Measurements from ENCODE around the gene IL1R2. TPM values are rescaled to one million over a fixed set of nuclear protein-coding genes. Genes with fewer than 3 reads are reported as not detected.

The IL1R2 gene
- total RNA-seq, 2 experiments from 2014 or later, result 10.3 to 10.5 TPM

- CTCF ChIA-PET, result interaction anchor here (0.8 to 1.8 kb wide), 2 partner anchors 20 to 155 kb away, joined by 3 to 5 read pairs; no protein-coding TSS in a partner anchor
- Mint-ChIP-seq H3K36me3 (ENCODE audit: low read depth) (no peaks in the 10 kb centered on the region), H3K9me3 (no peaks in the 10 kb centered on the region), H3K27me3 (ENCODE audit: low read depth) (peaks cover 5% of the 10 kb centered on the region), H3K27ac (no peak overlapping the region), H3K4me3 (no peak overlapping the region), H3K4me1 (ENCODE audit: low read depth) (peaks cover 17% of the 10 kb centered on the region)
- DNase-seq, result no peak
- intact Hi-C loops (cut with micrococcal nuclease), result no loop called here
Measured at GRCh38 chr2:102040229-102040628, 48.5 kb downstream of the IL1R2 start.

- CTCF ChIA-PET, result interaction anchor here (0.7 kb wide), 1 partner anchor 662 kb away, joined by 3 read pairs; no protein-coding TSS in a partner anchor
- H3K4me1 Mint-ChIP-seq (ENCODE audit: low read depth), result peaks cover 17% of the 10 kb centered on the region
- no peak for DNase-seq
- no peak overlapping the region for H3K4me3 Mint-ChIP-seq
- H3K36me3 Mint-ChIP-seq (ENCODE audit: low read depth), result no peaks in the 10 kb centered on the region
- intact Hi-C loops (cut with micrococcal nuclease), result no loop called here
- H3K27ac Mint-ChIP-seq, result no peak overlapping the region
- H3K9me3 Mint-ChIP-seq, result no peaks in the 10 kb centered on the region
- H3K27me3 Mint-ChIP-seq (ENCODE audit: low read depth), result peaks cover 12% of the 10 kb centered on the region
Measured at GRCh38 chr2:102041351-102041750, 49.6 kb downstream of the IL1R2 start.

- no peaks in the 10 kb centered on the region for H3K36me3 Mint-ChIP-seq (ENCODE audit: low read depth)
- peaks cover 18% of the 10 kb centered on the region for H3K27me3 Mint-ChIP-seq (ENCODE audit: low read depth)
- CTCF ChIA-PET, result interaction anchor here (0.5 kb wide), 1 partner anchor 20 kb away, joined by 3 read pairs; no protein-coding TSS in a partner anchor
- no peak overlapping the region for H3K27ac Mint-ChIP-seq
- H3K4me1 Mint-ChIP-seq (ENCODE audit: low read depth), result peaks cover 17% of the 10 kb centered on the region
- H3K9me3 Mint-ChIP-seq, result peaks cover under 1% of the 10 kb centered on the region
- DNase-seq, result no peak
- no peak overlapping the region for H3K4me3 Mint-ChIP-seq
- intact Hi-C loops (cut with micrococcal nuclease), result no loop called here
Measured at GRCh38 chr2:102042196-102043081, 50.7 kb downstream of the IL1R2 start.

GRCh38 chr2:102043560-102043959, 51.8 kb downstream of the IL1R2 start:
- H3K4me3 Mint-ChIP-seq, result no peak overlapping the region
- DNase-seq, result no peak
- H3K27ac Mint-ChIP-seq, result no peak overlapping the region
- no peaks in the 10 kb centered on the region for H3K36me3 Mint-ChIP-seq (ENCODE audit: low read depth)
- peaks cover 3% of the 10 kb centered on the region for H3K9me3 Mint-ChIP-seq
- peaks cover 19% of the 10 kb centered on the region for H3K27me3 Mint-ChIP-seq (ENCODE audit: low read depth)
- intact Hi-C loops (cut with micrococcal nuclease), result no loop called here
- CTCF ChIA-PET, result no interaction called here
- peaks cover 17% of the 10 kb centered on the region for H3K4me1 Mint-ChIP-seq (ENCODE audit: low read depth)

GRCh38 chr2:102044235-102044896, 52.6 kb downstream of the IL1R2 start:
- intact Hi-C loops (cut with micrococcal nuclease), result no loop called here
- Mint-ChIP-seq H3K27ac (no peak overlapping the region), H3K4me1 (ENCODE audit: low read depth) (peaks cover 17% of the 10 kb centered on the region), H3K27me3 (ENCODE audit: low read depth) (peaks cover 19% of the 10 kb centered on the region), H3K9me3 (peaks cover 3% of the 10 kb centered on the region), H3K36me3 (ENCODE audit: low read depth) (no peaks in the 10 kb centered on the region), H3K4me3 (no peak overlapping the region)
- CTCF ChIA-PET, result no interaction called here
- DNase-seq, result no peak

- peaks cover 19% of the 10 kb centered on the region for H3K27me3 Mint-ChIP-seq (ENCODE audit: low read depth)
- peaks cover 3% of the 10 kb centered on the region for H3K9me3 Mint-ChIP-seq
- DNase-seq, result no peak
- no peak overlapping the region for H3K4me3 Mint-ChIP-seq
- peaks cover 17% of the 10 kb centered on the region for H3K4me1 Mint-ChIP-seq (ENCODE audit: low read depth)
- H3K36me3 Mint-ChIP-seq (ENCODE audit: low read depth), result no peaks in the 10 kb centered on the region
- no peak overlapping the region for H3K27ac Mint-ChIP-seq
- intact Hi-C loops (cut with micrococcal nuclease), result no loop called here
- CTCF ChIA-PET, result no interaction called here
Measured at GRCh38 chr2:102044967-102045489, 53.3 kb downstream of the IL1R2 start.

- Mint-ChIP-seq H3K36me3 (ENCODE audit: low read depth) (no peaks in the 10 kb centered on the region), H3K9me3 (peaks cover 3% of the 10 kb centered on the region), H3K4me1 (ENCODE audit: low read depth) (peaks cover 17% of the 10 kb centered on the region), H3K27ac (no peak overlapping the region), H3K4me3 (no peak overlapping the region), H3K27me3 (ENCODE audit: low read depth) (peaks cover 19% of the 10 kb centered on the region)
- CTCF ChIA-PET, result no interaction called here
- DNase-seq, result no peak
- intact Hi-C loops (cut with micrococcal nuclease), result no loop called here
Measured at GRCh38 chr2:102045697-102046096, 53.9 kb downstream of the IL1R2 start.

GRCh38 chr2:102046135-102046986, 54.6 kb downstream of the IL1R2 start:
- Mint-ChIP-seq H3K4me3 (no peak overlapping the region), H3K9me3 (peaks cover 3% of the 10 kb centered on the region), H3K4me1 (ENCODE audit: low read depth) (peaks cover 17% of the 10 kb centered on the region), H3K27me3 (ENCODE audit: low read depth) (peaks cover 19% of the 10 kb centered on the region), H3K36me3 (ENCODE audit: low read depth) (no peaks in the 10 kb centered on the region), H3K27ac (no peak overlapping the region)
- no peak for DNase-seq
- intact Hi-C loops (cut with micrococcal nuclease), result no loop called here
- CTCF ChIA-PET, result no interaction called here

GRCh38 chr2:102048465-102048864, 56.7 kb downstream of the IL1R2 start:
- H3K36me3 Mint-ChIP-seq (ENCODE audit: low read depth), result no peaks in the 10 kb centered on the region
- no peak overlapping the region for H3K4me3 Mint-ChIP-seq
- intact Hi-C loops (cut with micrococcal nuclease), result no loop called here
- peaks cover 3% of the 10 kb centered on the region for H3K9me3 Mint-ChIP-seq
- H3K27me3 Mint-ChIP-seq (ENCODE audit: low read depth), result peaks cover 16% of the 10 kb centered on the region
- no peak overlapping the region for H3K27ac Mint-ChIP-seq
- H3K4me1 Mint-ChIP-seq (ENCODE audit: low read depth), result peaks cover 6% of the 10 kb centered on the region
- DNase-seq, result no peak
- CTCF ChIA-PET, result no interaction called here

- no peaks in the 10 kb centered on the region for H3K36me3 Mint-ChIP-seq (ENCODE audit: low read depth)
- CTCF ChIA-PET, result interaction anchor here (1.4 to 1.6 kb wide), 2 partner anchors 17 to 166 kb away, joined by 3 to 4 read pairs; no protein-coding TSS in a partner anchor
- no peaks in the 10 kb centered on the region for H3K4me1 Mint-ChIP-seq (ENCODE audit: low read depth)
- peaks cover 14% of the 10 kb centered on the region for H3K27me3 Mint-ChIP-seq (ENCODE audit: low read depth)
- DNase-seq, result no peak
- no peak overlapping the region for H3K27ac Mint-ChIP-seq
- H3K9me3 Mint-ChIP-seq, result peaks cover 3% of the 10 kb centered on the region
- H3K4me3 Mint-ChIP-seq, result no peak overlapping the region
- intact Hi-C loops (cut with micrococcal nuclease), result no loop called here
Measured at GRCh38 chr2:102049756-102050443, 58.1 kb downstream of the IL1R2 start.

GRCh38 chr2:102050854-102051391, 59.2 kb downstream of the IL1R2 start:
- intact Hi-C loops (cut with micrococcal nuclease), result no loop called here
- no peak for DNase-seq
- no peak overlapping the region for H3K27ac Mint-ChIP-seq
- CTCF ChIA-PET, result interaction anchor here (1.4 to 1.6 kb wide), 2 partner anchors 18 to 167 kb away, joined by 3 to 4 read pairs; no protein-coding TSS in a partner anchor
- no peak overlapping the region for H3K4me3 Mint-ChIP-seq
- H3K9me3 Mint-ChIP-seq, result peaks cover 3% of the 10 kb centered on the region
- H3K27me3 Mint-ChIP-seq (ENCODE audit: low read depth), result peaks cover 9% of the 10 kb centered on the region
- H3K4me1 Mint-ChIP-seq (ENCODE audit: low read depth), result peaks cover 3% of the 10 kb centered on the region
- H3K36me3 Mint-ChIP-seq (ENCODE audit: low read depth), result no peaks in the 10 kb centered on the region
